Neural cell (in vitro differentiated cells): ENCODE results near the gene NDUFAF2.

ENCODE experiments used
- POLR2AphosphoS5 ChIP-seq: IDR thresholded peaks from 2 replicates; pipeline ENCODE4 v1.6.1; 2012
- TF ChIP-seq, protein P1 (sequence below): IDR thresholded peaks from 2 replicates; pipeline ENCODE4 v1.6.1; 2012; ENCODE audit warnings: borderline replicate concordance

DNA sequence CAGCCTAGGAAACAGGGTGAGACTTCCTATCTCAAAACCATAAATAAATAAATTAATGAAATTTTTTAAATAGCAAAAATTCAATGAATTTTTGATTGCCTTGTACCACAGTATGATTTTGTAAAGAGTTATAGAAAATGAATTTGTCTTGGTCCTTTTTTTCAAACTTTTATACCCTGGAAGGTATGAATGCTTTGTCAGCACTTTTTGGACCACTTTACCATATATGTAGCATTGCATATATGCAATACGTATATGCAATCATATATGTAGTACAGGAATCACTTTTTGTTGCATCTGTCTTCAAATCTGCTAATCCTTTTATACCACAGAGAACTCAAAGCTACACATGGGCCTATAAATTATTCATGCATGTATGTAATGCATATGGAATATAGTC, 226.5 kb downstream of the NDUFAF2 start:
- TF ChIP-seq, protein P1, sequence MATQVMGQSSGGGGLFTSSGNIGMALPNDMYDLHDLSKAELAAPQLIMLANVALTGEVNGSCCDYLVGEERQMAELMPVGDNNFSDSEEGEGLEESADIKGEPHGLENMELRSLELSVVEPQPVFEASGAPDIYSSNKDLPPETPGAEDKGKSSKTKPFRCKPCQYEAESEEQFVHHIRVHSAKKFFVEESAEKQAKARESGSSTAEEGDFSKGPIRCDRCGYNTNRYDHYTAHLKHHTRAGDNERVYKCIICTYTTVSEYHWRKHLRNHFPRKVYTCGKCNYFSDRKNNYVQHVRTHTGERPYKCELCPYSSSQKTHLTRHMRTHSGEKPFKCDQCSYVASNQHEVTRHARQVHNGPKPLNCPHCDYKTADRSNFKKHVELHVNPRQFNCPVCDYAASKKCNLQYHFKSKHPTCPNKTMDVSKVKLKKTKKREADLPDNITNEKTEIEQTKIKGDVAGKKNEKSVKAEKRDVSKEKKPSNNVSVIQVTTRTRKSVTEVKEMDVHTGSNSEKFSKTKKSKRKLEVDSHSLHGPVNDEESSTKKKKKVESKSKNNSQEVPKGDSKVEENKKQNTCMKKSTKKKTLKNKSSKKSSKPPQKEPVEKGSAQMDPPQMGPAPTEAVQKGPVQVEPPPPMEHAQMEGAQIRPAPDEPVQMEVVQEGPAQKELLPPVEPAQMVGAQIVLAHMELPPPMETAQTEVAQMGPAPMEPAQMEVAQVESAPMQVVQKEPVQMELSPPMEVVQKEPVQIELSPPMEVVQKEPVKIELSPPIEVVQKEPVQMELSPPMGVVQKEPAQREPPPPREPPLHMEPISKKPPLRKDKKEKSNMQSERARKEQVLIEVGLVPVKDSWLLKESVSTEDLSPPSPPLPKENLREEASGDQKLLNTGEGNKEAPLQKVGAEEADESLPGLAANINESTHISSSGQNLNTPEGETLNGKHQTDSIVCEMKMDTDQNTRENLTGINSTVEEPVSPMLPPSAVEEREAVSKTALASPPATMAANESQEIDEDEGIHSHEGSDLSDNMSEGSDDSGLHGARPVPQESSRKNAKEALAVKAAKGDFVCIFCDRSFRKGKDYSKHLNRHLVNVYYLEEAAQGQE = no peak
- no peak for TF ChIP-seq POLR2AphosphoS5
